Left ventricle myocardium inferior (tissue), 1 donor: ENCODE results near the gene RER1. TPM values are rescaled to one million over a fixed set of nuclear protein-coding genes. Genes with fewer than 3 reads are reported as not detected.

ENCODE experiments used
- DNase-seq: peaks from one replicate; pipeline ENCODE4 v3.0.0-alpha.2; 2020
- H3K27ac ChIP-seq: fragments of 200-600 bp; replicated peaks from 2 replicates; pipeline ENCODE4 v1.8.0; 2021
- H3K27me3 ChIP-seq: fragments of 200-600 bp; 2 replicates; pipeline ENCODE4 v1.8.0; 2021; ENCODE audit warnings: low read depth
- H3K36me3 ChIP-seq: fragments of 200-600 bp; 2 replicates; pipeline ENCODE4 v1.8.0; 2021
- H3K4me1 ChIP-seq: fragments of 200-600 bp; 2 replicates; pipeline ENCODE4 v1.8.0; 2021
- H3K4me3 ChIP-seq: fragments of 200-600 bp; 2 replicates; pipeline ENCODE4 v1.8.0; 2021; ENCODE audit warnings: mild to moderate bottlenecking, moderate library complexity
- H3K9me3 ChIP-seq: fragments of 200-600 bp; replicated peaks from 2 replicates; pipeline ENCODE4 v1.8.0; 2021
- CTCF ChIP-seq: fragments of 200-600 bp; IDR thresholded peaks from 2 replicates; pipeline ENCODE4 v1.8.0; 2021; ENCODE audit warnings: antibody characterized with exemption, mild to moderate bottlenecking, borderline replicate concordance
- intact Hi-C: fragments of 100-400 bp; cut with micrococcal nuclease; formaldehyde crosslinking; loops from one replicate; pipeline ENCODE4 v1.11.0; 2022
- total RNA-seq: library from RNA; stranded (reverse); fragmentation: NEBNext Ultra II Directional; extraction: Animal tissue kit (Norgen Biotek cat#: 25700); gene quantifications from one replicate; pipeline ENCODE4 v1.2.1, GENCODE V29; 2021
- donor health status: DM: no; HTN: yes; CAD: no; lungs with severe emphysema.

Gene RER1
- total RNA-seq, 1 donor from 2014 or later: 80.5 TPM

- Histone ChIP-seq H3K27ac (no peak overlapping the region), H3K9me3 (peaks cover 10% of the 10 kb centered on the region), H3K4me1 (no peaks in the 10 kb centered on the region), H3K4me3 (no peak overlapping the region), H3K27me3 (peaks cover 79% of the 10 kb centered on the region), H3K36me3 (no peaks in the 10 kb centered on the region)
- DNase-seq: no peak
- TF ChIP-seq CTCF: no peak
- intact Hi-C loops: no loop called here
Measured at GRCh38 chr1:2433936-2434655, 42.5 kb downstream of the RER1 start.

GRCh38 chr1:2435091-2435490 is 43.5 kb downstream of the RER1 start:
- H3K27me3 ChIP-seq: peaks cover 69% of the 10 kb centered on the region
- H3K4me1 ChIP-seq: no peaks in the 10 kb centered on the region
- intact Hi-C loops: no loop called here
- no peak overlapping the region for H3K4me3 ChIP-seq
- no peak for TF ChIP-seq CTCF
- no peak for DNase-seq
- H3K27ac ChIP-seq: no peak overlapping the region
- H3K9me3 ChIP-seq: peaks cover under 1% of the 10 kb centered on the region
- H3K36me3 ChIP-seq: no peaks in the 10 kb centered on the region

GRCh38 chr1:2435746-2436355 is 44.2 kb downstream of the RER1 start:
- peaks cover 63% of the 10 kb centered on the region for H3K27me3 ChIP-seq
- intact Hi-C loops: no loop called here

GRCh38 chr1:2436876-2437275 is 45.2 kb downstream of the RER1 start:
- peaks cover 63% of the 10 kb centered on the region for H3K27me3 ChIP-seq

More at GRCh38 chr1:2435746-2436355, 44.2 kb downstream of the RER1 start:
- Histone ChIP-seq H3K9me3 (no peaks in the 10 kb centered on the region), H3K4me1 (no peaks in the 10 kb centered on the region), H3K27ac (no peak overlapping the region), H3K36me3 (no peaks in the 10 kb centered on the region), H3K4me3 (no peak overlapping the region)
- DNase-seq: no peak
- TF ChIP-seq CTCF: no peak

GRCh38 chr1:2437617-2438016 is 46.0 kb downstream of the RER1 start:
- no peaks in the 10 kb centered on the region for H3K36me3 ChIP-seq
- TF ChIP-seq CTCF: no peak
- no peaks in the 10 kb centered on the region for H3K9me3 ChIP-seq
- no peaks in the 10 kb centered on the region for H3K4me1 ChIP-seq
- intact Hi-C loops: no loop called here
- DNase-seq: no peak
- peaks cover 63% of the 10 kb centered on the region for H3K27me3 ChIP-seq
- H3K27ac ChIP-seq: no peak overlapping the region
- H3K4me3 ChIP-seq: no peak overlapping the region

More at GRCh38 chr1:2436876-2437275, 45.2 kb downstream of the RER1 start:
- no peak for TF ChIP-seq CTCF
- DNase-seq: no peak
- Histone ChIP-seq H3K9me3 (no peaks in the 10 kb centered on the region), H3K36me3 (no peaks in the 10 kb centered on the region), H3K27ac (no peak overlapping the region), H3K4me1 (no peaks in the 10 kb centered on the region), H3K4me3 (no peak overlapping the region)
- intact Hi-C loops: no loop called here
